Measurements from ENCODE around the gene LAMA5.

Gene LAMA5

DNA sequence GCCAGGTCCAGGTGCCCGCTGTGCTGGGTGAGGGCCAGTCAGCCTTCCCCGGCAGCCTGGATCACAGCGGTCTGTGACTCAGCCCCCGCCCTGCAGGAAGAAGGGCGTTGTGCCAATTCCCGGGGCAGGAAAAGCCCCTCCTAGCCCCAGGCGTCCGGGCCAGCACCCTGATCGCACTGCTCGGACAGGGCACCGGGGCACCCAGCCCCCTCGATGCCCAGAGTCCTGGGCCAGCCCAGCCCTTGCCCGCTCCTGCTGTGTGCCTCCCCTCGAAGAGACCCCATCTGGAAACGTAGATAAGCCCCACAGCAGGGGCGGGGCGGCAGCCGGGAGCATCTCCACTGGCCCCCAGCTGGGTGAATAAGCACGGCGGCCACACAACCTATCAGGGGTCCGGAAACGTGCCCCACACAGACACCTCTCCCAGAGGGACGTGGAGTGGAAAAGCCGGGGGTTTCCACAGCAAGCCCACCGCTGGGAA, 9.9 kb downstream of the LAMA5 start:
- Histone ChIP-seq H3K4me3 (ENCODE audit: low read depth in 1 of 2, low read length in 2 of 2) (peak overlapping the region in 1 of 2 donors; percentile 48), H3K27me3 (ENCODE audit: low read depth, low read length) (no peaks in the 10 kb centered on the region), H3K27ac (ENCODE audit: low read length) (no peak overlapping the region), H3K4me1 (ENCODE audit: control insufficient read depth in 1 of 2, insufficient read depth in 2 of 2, low read length in 2 of 2) (peaks cover 3 to 92% of the 10 kb centered on the region in 2 donors), H3K36me3 (ENCODE audit: control insufficient read depth in 1 of 2, insufficient read depth in 2 of 2, low read length in 2 of 2) (no peaks in the 10 kb centered on the region), H3K9me3 (ENCODE audit: control insufficient read depth in 1 of 2, low read length in 2 of 2) (no peaks in the 10 kb centered on the region)

DNA sequence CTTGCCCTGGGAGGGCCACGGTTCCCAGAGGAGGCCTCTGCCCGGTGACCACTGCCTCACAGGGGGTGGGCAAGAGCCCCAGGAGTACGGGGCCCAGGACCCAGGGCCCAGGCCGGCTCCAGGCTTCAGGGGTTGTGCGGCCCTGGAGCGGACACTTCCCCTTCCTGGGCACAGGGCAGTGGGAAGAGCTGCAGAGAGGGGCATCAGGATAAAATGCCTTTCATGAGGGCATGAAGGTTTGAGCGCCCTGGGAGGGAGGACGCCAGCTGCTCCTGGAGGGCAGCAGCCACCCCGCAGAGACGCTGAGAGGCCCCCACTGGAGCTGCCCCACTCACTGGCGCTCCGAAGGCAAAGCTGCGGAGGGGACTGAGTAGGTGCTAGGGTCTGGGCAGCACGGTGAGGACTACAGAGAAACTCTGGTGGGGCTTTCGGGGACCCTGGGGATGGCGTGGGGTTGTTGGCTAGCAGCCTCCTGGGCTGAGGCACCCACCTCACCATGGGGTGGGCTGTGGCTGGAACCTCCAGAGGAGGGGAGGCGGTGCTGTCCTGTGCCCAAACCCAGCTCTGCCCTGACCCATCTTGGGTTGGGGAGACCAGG, 10.4 kb downstream of the LAMA5 start:
- Histone ChIP-seq H3K4me1 (ENCODE audit: control insufficient read depth in 1 of 2, insufficient read depth in 2 of 2, low read length in 2 of 2) (peaks cover 3 to 88% of the 10 kb centered on the region in 2 donors), H3K4me3 (ENCODE audit: low read depth in 1 of 2, low read length in 2 of 2) (peak overlapping the region in 1 of 2 donors; percentile 48)

DNA sequence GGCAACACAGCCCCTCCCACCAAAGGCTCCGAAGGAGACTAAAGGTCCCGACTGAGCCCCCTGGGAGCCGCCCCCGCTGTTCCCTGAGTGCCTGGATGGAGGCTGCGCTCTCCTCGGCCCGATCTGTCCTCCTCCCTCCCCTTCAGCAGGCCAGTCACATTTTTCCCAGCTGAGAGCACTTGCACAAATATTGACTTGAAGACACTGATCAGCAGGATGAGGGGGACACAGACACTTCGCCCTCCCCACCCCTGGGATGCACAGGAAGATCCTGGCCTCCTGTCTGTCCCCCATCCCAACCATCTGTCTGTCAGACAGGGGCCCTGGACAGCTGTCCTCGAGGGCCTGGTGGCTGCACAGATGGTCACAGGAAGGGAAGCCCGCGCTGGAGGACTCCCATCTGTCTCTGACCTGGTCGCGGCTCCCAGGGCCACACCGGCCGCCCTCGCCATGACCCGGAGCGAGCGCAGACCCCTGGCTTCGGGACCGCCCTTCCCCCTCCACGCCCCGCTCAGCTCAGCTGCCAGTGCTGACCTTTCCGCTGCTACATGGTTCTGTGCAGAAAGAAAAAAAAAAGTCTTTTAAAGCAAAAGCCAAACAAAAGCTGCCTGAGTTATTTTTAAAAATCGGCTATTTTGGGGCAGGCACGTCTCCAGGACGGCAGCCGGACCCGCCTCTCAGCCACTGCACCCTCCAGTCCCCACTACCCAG, 11.1 kb downstream of the LAMA5 start:
- Histone ChIP-seq H3K27me3 (ENCODE audit: low read depth, low read length) (no peaks in the 10 kb centered on the region), H3K9me3 (ENCODE audit: control insufficient read depth in 1 of 2, low read length in 2 of 2) (no peaks in the 10 kb centered on the region), H3K4me1 (ENCODE audit: control insufficient read depth in 1 of 2, insufficient read depth in 2 of 2, low read length in 2 of 2) (peaks cover 3 to 82% of the 10 kb centered on the region in 2 donors), H3K27ac (ENCODE audit: low read length) (peak overlapping the region; percentile 56), H3K36me3 (ENCODE audit: control insufficient read depth in 1 of 2, insufficient read depth in 2 of 2, low read length in 2 of 2) (peaks cover 0 to 10% of the 10 kb centered on the region in 2 donors), H3K4me3 (ENCODE audit: low read depth in 1 of 2, low read length in 2 of 2) (peak overlapping the region in 1 of 2 donors; percentile 48)

More for the DNA sequence above, 10.4 kb downstream of the LAMA5 start:
- H3K27ac ChIP-seq (ENCODE audit: low read length) = peak overlapping the region; percentile 33
- no peaks in the 10 kb centered on the region for H3K27me3 ChIP-seq (ENCODE audit: low read depth, low read length)
- peaks cover 0 to 4% of the 10 kb centered on the region in 2 donors for H3K36me3 ChIP-seq (ENCODE audit: control insufficient read depth in 1 of 2, insufficient read depth in 2 of 2, low read length in 2 of 2)
- no peaks in the 10 kb centered on the region for H3K9me3 ChIP-seq (ENCODE audit: control insufficient read depth in 1 of 2, low read length in 2 of 2)

DNA sequence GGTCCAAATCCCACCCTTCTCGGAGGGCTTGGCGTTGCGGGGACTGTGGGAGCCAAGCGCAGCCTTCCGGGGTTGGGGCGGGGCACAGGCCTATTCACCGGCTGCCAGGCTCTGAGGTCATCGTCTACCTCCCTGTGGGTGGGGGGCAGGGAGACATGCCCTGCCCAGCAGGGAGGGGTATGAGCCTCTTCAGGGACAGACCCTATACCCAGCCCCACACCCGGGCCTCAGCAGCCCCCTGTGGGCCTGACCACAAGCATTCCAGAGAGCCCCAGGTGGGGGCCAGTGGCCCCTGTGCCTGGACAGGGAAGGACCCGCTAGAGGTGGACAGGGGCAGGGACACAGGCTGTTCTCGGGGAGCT, 11.6 kb downstream of the LAMA5 start:
- Histone ChIP-seq H3K36me3 (ENCODE audit: control insufficient read depth in 1 of 2, insufficient read depth in 2 of 2, low read length in 2 of 2) (peaks cover 0 to 15% of the 10 kb centered on the region in 2 donors), H3K27me3 (ENCODE audit: low read depth, low read length) (no peaks in the 10 kb centered on the region), H3K27ac (ENCODE audit: low read length) (peak overlapping the region; percentile 56), H3K4me3 (ENCODE audit: low read depth in 1 of 2, low read length in 2 of 2) (peak overlapping the region in 1 of 2 donors; percentile 48), H3K9me3 (ENCODE audit: control insufficient read depth in 1 of 2, low read length in 2 of 2) (no peaks in the 10 kb centered on the region), H3K4me1 (ENCODE audit: control insufficient read depth in 1 of 2, insufficient read depth in 2 of 2, low read length in 2 of 2) (peaks cover 3 to 77% of the 10 kb centered on the region in 2 donors)

DNA sequence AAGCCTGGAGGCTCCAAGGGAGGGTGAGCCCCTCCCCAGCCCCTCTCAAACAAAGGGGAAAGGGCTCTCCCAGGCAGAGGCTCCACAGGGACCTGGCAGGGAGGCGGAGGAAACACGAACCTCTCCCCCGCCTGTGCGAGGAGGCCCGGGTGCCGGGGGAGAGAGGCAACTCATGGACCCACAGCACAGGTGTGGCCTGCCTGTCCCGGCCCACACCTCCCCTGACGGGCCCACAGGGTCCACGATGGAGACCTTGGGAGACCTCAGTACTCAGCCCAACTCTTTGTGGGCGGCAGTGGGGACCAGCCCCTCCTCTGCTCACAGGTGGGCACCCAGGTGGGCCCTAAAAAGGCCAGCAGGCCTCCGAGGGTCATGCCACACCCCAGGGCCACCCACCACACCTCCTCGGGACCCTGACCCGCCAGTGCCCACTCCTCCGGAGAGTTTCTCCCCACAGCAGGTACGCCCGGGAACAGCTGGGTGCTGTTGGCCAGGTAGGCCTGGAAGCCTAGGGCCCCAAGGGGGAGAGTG, 12.2 kb downstream of the LAMA5 start:
- Histone ChIP-seq H3K9me3 (ENCODE audit: control insufficient read depth in 1 of 2, low read length in 2 of 2) (no peaks in the 10 kb centered on the region), H3K4me1 (ENCODE audit: control insufficient read depth in 1 of 2, insufficient read depth in 2 of 2, low read length in 2 of 2) (peaks cover 3 to 76% of the 10 kb centered on the region in 2 donors), H3K27ac (ENCODE audit: low read length) (no peak overlapping the region), H3K27me3 (ENCODE audit: low read depth, low read length) (no peaks in the 10 kb centered on the region), H3K36me3 (ENCODE audit: control insufficient read depth in 1 of 2, insufficient read depth in 2 of 2, low read length in 2 of 2) (peaks cover 0 to 21% of the 10 kb centered on the region in 2 donors), H3K4me3 (ENCODE audit: low read depth in 1 of 2, low read length in 2 of 2) (no peak overlapping the region)

DNA sequence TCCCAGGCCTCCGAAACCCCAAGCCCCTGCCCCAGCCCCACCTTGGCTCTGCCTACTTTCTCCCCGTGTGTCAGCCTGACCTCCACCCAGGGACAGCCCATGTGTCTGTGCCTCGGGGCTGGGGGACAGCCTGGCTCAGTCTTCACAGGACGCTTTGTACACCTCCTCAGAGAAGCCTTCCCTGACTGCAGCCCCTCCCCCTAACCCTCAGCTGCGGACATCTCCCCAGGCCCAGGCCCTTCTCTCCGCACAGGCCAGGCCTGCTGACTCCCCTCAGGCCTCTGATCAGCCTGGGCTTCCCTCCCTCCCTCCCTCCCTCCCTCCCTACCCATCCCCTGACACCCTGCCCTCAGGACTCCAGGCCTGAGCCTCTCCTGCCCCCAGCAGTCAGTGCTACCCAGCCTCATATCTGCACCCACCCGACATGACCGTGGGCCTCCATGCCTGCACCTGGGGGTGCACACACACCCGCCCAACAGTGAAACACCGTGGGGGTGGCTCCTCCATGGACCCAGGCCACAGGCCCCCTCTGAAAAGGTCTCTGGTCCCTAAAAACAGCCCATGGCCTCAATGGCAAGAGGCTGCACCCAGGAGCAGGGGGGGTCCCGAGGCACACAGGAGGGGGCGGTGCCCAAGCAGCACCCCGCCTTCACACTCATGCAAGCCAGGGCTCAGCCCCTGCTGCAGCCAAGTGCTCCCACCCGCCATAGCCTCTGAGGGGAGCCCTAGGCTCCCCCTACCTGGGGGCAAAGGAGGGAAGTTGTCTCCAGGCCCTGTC, 12.9 kb downstream of the LAMA5 start:
- Histone ChIP-seq H3K4me3 (ENCODE audit: low read depth in 1 of 2, low read length in 2 of 2) (no peak overlapping the region), H3K4me1 (ENCODE audit: control insufficient read depth in 1 of 2, insufficient read depth in 2 of 2, low read length in 2 of 2) (peaks cover 3 to 69% of the 10 kb centered on the region in 2 donors), H3K27ac (ENCODE audit: low read length) (no peak overlapping the region)

DNA sequence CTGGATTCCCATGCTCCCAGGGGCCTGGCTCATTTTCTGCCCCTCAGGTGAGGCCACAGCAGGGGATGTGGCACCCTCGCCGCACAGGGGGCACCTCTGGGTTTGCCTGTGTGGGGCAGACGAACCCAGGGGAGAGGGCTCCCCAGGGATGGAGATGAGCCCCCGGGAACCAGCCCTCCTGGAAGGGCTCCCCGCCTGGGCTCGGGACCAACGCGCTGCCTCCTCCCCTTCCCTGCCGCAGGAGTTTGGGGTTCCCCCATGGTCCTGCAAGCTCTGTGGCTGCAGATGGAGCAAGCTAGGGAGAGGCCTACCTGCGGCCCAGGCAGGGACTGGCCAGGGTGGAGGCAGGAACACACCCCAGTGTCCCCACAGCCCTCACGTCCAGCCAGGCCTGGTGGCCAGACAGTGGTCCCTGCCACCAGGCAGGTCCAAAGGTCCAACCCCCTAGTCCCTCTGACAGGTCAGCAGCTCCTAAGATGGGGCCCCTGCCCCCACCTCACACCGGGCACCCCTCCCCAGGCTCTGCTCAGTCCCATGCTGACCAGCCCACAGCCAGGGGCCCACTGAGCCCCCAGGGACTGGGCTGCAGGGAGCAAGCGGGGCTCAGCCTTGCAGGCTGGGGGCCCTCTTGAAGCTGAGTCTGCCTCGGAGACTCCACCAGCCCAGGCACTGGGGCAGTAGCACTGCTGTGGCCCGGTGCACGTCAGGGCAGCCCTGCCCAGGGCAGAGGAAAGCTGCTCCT, 13.7 kb downstream of the LAMA5 start:
- Histone ChIP-seq H3K4me1 (ENCODE audit: control insufficient read depth in 1 of 2, insufficient read depth in 2 of 2, low read length in 2 of 2) (peaks cover 3 to 62% of the 10 kb centered on the region in 2 donors), H3K9me3 (ENCODE audit: control insufficient read depth in 1 of 2, low read length in 2 of 2) (peaks cover 0 to 3% of the 10 kb centered on the region in 2 donors), H3K27me3 (ENCODE audit: low read depth, low read length) (no peaks in the 10 kb centered on the region), H3K36me3 (ENCODE audit: control insufficient read depth in 1 of 2, insufficient read depth in 2 of 2, low read length in 2 of 2) (peaks cover 0 to 21% of the 10 kb centered on the region in 2 donors), H3K27ac (ENCODE audit: low read length) (no peak overlapping the region), H3K4me3 (ENCODE audit: low read depth in 1 of 2, low read length in 2 of 2) (no peak overlapping the region)

More for the DNA sequence above, 12.9 kb downstream of the LAMA5 start:
- H3K27me3 ChIP-seq (ENCODE audit: low read depth, low read length) = no peaks in the 10 kb centered on the region
- H3K36me3 ChIP-seq (ENCODE audit: control insufficient read depth in 1 of 2, insufficient read depth in 2 of 2, low read length in 2 of 2) = peaks cover 0 to 21% of the 10 kb centered on the region in 2 donors
- no peaks in the 10 kb centered on the region for H3K9me3 ChIP-seq (ENCODE audit: control insufficient read depth in 1 of 2, low read length in 2 of 2)

DNA sequence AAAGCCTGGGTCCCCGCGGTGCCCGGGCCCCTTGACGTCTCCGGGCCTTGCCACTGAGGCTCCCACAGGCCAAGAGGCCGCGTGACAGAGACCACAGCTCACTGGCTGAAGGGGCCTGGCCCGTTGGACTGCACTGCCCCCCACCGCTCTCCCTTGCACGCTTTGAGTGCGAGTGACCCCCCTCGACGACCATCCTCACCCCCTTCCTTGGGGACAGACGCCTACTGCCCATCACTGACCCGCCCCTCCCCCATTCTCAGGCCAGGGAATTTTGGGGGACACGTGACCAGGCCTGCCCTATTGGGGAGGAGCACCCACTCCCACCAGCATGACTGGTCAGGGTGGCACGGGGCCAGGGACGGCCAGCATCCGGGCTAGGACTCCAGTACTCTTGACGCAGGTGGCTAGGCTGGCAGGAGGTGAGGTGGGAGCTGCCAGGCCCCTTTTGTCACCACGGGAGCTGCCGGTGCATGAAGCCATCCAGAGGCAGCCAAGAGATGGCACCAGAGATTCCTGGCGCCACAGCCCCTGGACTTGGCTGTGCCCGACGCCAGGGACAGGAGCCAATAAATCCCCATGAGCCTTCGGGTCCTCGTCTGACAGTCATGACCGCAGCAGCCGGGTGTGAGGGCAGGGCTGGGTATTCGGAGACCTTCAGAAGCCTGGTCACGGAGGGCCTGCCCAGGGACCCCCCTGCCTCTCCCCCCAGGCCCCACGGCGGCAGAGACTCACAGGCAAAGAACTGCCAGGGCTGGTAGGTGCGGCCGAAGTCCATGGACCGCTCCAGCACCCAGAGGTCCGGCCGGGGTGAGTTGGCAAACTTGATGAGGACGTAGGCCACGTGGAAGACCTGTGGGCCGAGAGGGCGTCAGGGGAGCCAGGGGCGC, 14.5 kb downstream of the LAMA5 start:
- H3K27me3 ChIP-seq (ENCODE audit: low read depth, low read length) = no peaks in the 10 kb centered on the region
- H3K27ac ChIP-seq (ENCODE audit: low read length) = no peak overlapping the region
- H3K9me3 ChIP-seq (ENCODE audit: control insufficient read depth in 1 of 2, low read length in 2 of 2) = peaks cover 0 to 3% of the 10 kb centered on the region in 2 donors
- H3K4me1 ChIP-seq (ENCODE audit: control insufficient read depth in 1 of 2, insufficient read depth in 2 of 2, low read length in 2 of 2) = peaks cover 3 to 53% of the 10 kb centered on the region in 2 donors
- no peak overlapping the region for H3K4me3 ChIP-seq (ENCODE audit: low read depth in 1 of 2, low read length in 2 of 2)
- peaks cover 0 to 21% of the 10 kb centered on the region in 2 donors for H3K36me3 ChIP-seq (ENCODE audit: control insufficient read depth in 1 of 2, insufficient read depth in 2 of 2, low read length in 2 of 2)

DNA sequence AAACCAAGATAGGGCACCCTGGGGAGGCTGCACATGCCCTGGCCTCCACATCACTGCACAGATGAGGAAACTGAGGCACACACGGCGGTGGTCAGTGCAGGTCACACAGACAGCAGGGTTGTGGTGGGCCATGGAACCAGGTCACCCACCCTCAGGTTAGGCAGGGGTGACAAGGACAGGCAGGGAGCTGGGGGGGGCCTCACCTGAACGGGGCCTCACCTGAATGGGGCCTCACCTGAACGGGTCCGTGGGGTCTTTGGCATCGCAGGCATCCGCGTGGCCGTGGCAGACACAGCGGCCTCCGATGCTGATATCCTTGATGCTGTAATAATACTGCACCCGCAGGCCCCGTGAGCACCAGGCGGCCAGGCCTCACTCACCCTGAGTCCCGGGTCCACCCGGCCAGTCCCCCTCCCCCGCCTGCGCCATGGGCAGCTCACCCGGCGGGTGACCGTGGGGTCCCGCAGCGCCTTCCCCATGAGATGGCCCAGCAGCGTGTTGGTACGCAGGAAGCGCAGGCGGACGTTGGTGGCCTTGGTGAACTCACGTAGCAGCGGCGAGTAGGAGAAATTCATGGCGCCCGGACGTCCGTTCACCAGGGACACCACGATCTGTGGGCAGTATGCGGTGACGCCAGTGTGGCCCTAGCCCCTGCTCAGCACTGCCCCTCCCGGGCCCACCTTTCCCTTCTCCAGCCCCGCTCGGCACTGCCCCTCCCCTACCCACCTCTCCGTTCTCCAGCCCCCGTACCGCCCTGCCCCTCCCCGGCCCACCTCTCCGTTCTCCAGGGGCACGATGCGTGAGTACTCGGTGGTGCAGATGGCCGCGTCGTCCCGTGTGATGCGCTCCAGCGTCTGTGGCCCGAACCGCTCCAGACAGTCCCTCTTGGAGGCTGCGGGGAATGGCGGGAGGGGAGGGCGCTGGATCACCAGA, 15.4 kb downstream of the LAMA5 start:
- peaks cover 0 to 29% of the 10 kb centered on the region in 2 donors for H3K36me3 ChIP-seq (ENCODE audit: control insufficient read depth in 1 of 2, insufficient read depth in 2 of 2, low read length in 2 of 2)
- H3K27me3 ChIP-seq (ENCODE audit: low read depth, low read length) = no peaks in the 10 kb centered on the region
- no peak overlapping the region for H3K27ac ChIP-seq (ENCODE audit: low read length)
- peaks cover 3 to 44% of the 10 kb centered on the region in 2 donors for H3K4me1 ChIP-seq (ENCODE audit: control insufficient read depth in 1 of 2, insufficient read depth in 2 of 2, low read length in 2 of 2)
- H3K4me3 ChIP-seq (ENCODE audit: low read depth in 1 of 2, low read length in 2 of 2) = no peak overlapping the region
- peaks cover 0 to 3% of the 10 kb centered on the region in 2 donors for H3K9me3 ChIP-seq (ENCODE audit: control insufficient read depth in 1 of 2, low read length in 2 of 2)

Data from muscle layer of duodenum (tissue), 2 donors.